Central memory CD8-positive, alpha-beta T cell (primary cell): ENCODE data around the gene RYK.
"Not testable (repeated sequence)": the region's sequence is repeated elsewhere in the genome, so short reads cannot be mapped to it uniquely, and the experiment has no call there.

Source experiments
- ATAC-seq: fragments of 150-1000 bp; cut with Tn5 transposase; replicated peaks from 2 replicates; pipeline ENCODE4 v1.10.0; 2022; ENCODE audit warnings: mild to moderate bottlenecking, moderate FRiP score, moderate number of reproducible peaks; ENCODE audit not compliant: poor library complexity, severe bottlenecking; ENCODE audit errors: extremely low read depth
- DNase-seq, 2 donors: peaks; one replicate each; pipeline ENCODE4 v3.0.0; 2021; ENCODE audit warnings: low spot score in 2 of 2
- H3K27ac Mint-ChIP-seq: one replicate; pipeline ENCODE4 v1.8.0; 2022; ENCODE audit warnings: low read depth, mild to moderate bottlenecking, moderate library complexity, mixed read lengths
- H3K27me3 Mint-ChIP-seq: one replicate; pipeline ENCODE4 v1.8.0; 2022; ENCODE audit warnings: mixed read lengths
- H3K36me3 Mint-ChIP-seq: one replicate; pipeline ENCODE4 v1.8.0; 2022; ENCODE audit warnings: mild to moderate bottlenecking, moderate library complexity, mixed read lengths; ENCODE audit not compliant: insufficient read depth
- H3K4me1 Mint-ChIP-seq: one replicate; pipeline ENCODE4 v1.8.0; 2022; ENCODE audit warnings: mixed read lengths
- H3K4me3 Mint-ChIP-seq: one replicate; pipeline ENCODE4 v1.8.0; 2022; ENCODE audit warnings: mild to moderate bottlenecking, moderate library complexity, mixed read lengths
- H3K9me3 Mint-ChIP-seq: one replicate; pipeline ENCODE4 v1.8.0; 2022; ENCODE audit warnings: mixed read lengths

RYK gene

GRCh38 chr3:134229038-134229437 is 21.6 kb downstream of the RYK start:
- Mint-ChIP-seq H3K36me3 (peaks cover 1% of the 10 kb centered on the region), H3K9me3 (no peaks in the 10 kb centered on the region), H3K27me3 (no peaks in the 10 kb centered on the region), H3K27ac (peak overlapping the region; percentile 11), H3K4me3 (no peak overlapping the region), H3K4me1 (peaks cover 45% of the 10 kb centered on the region)
- DNase-seq (no peak), ATAC-seq (no peak)

GRCh38 chr3:134228479-134228878 is 22.2 kb downstream of the RYK start:
- Mint-ChIP-seq H3K27ac (no peak overlapping the region), H3K4me1 (peaks cover 51% of the 10 kb centered on the region), H3K36me3 (peaks cover 1% of the 10 kb centered on the region), H3K27me3 (no peaks in the 10 kb centered on the region), H3K9me3 (no peaks in the 10 kb centered on the region), H3K4me3 (no peak overlapping the region)
- DNase-seq (no peak), ATAC-seq (no peak)

GRCh38 chr3:134228035-134228434 is 22.6 kb downstream of the RYK start:
- Mint-ChIP-seq H3K36me3 (peaks cover 1% of the 10 kb centered on the region), H3K27me3 (no peaks in the 10 kb centered on the region), H3K4me3 (no peak overlapping the region), H3K9me3 (no peaks in the 10 kb centered on the region), H3K27ac (no peak overlapping the region), H3K4me1 (peaks cover 55% of the 10 kb centered on the region)
- no peak for ATAC-seq
- DNase-seq: no peak

- not testable (repeated sequence) for H3K9me3 Mint-ChIP-seq, H3K36me3 Mint-ChIP-seq, DNase-seq, H3K27me3 Mint-ChIP-seq, H3K4me3 Mint-ChIP-seq, ATAC-seq, H3K27ac Mint-ChIP-seq
- peaks cover 36% of the 10 kb centered on the region for H3K4me1 Mint-ChIP-seq
Measured at GRCh38 chr3:134224796-134225156, 25.9 kb downstream of the RYK start.

GRCh38 chr3:134222835-134223234 is 27.8 kb downstream of the RYK start:
- H3K9me3 Mint-ChIP-seq: no peaks in the 10 kb centered on the region
- no peak overlapping the region for H3K27ac Mint-ChIP-seq
- peaks cover 25% of the 10 kb centered on the region for H3K4me1 Mint-ChIP-seq
- ATAC-seq (no peak), DNase-seq (no peak)
- no peak overlapping the region for H3K4me3 Mint-ChIP-seq
- H3K36me3 Mint-ChIP-seq: peaks cover 9% of the 10 kb centered on the region
- no peaks in the 10 kb centered on the region for H3K27me3 Mint-ChIP-seq

- ATAC-seq (no peak), DNase-seq (no peak)
- H3K4me3 Mint-ChIP-seq: no peak overlapping the region
- no peak overlapping the region for H3K27ac Mint-ChIP-seq
- no peaks in the 10 kb centered on the region for H3K27me3 Mint-ChIP-seq
- H3K36me3 Mint-ChIP-seq: peaks cover 8% of the 10 kb centered on the region
- peaks cover 37% of the 10 kb centered on the region for H3K4me1 Mint-ChIP-seq
- no peaks in the 10 kb centered on the region for H3K9me3 Mint-ChIP-seq
Measured at GRCh38 chr3:134216851-134217250, 33.8 kb downstream of the RYK start.

DNA sequence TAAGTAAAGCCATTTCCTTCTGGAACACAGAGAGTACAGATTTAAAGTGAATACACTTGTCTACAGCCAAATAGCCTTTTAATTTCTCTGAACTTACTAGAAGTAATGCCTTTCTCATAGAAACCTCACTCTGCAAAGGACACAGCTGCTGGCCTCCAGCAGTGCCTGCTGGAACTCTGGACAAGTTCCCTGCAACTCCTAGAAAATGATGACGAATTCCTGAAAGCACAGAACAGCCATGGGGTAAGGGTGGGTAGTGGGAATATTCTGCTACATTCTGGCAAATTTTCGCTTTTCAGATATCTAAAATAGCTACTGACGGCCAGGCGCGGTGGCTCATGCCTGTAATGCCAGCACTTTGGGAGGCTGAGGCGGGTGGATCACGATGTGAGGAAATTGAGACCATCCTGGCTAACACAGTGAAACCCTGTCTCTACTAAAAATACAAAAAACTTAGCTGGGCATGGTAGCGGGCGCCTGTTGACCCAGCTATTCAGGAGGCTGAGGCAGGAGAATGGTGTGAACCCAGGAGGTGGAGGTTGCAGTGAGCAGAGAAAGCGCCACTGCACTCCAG is 34.4 kb downstream of the RYK start:
- H3K27me3 Mint-ChIP-seq: no peaks in the 10 kb centered on the region
- no peak overlapping the region for H3K4me3 Mint-ChIP-seq
- no peaks in the 10 kb centered on the region for H3K9me3 Mint-ChIP-seq
- DNase-seq (no peak), ATAC-seq (no peak)
- H3K36me3 Mint-ChIP-seq: peaks cover 6% of the 10 kb centered on the region
- no peak overlapping the region for H3K27ac Mint-ChIP-seq
- peaks cover 37% of the 10 kb centered on the region for H3K4me1 Mint-ChIP-seq

- Mint-ChIP-seq H3K4me3 (no peak overlapping the region), H3K4me1 (peaks cover 45% of the 10 kb centered on the region), H3K27ac (no peak overlapping the region), H3K36me3 (peaks cover 11% of the 10 kb centered on the region), H3K27me3 (no peaks in the 10 kb centered on the region), H3K9me3 (no peaks in the 10 kb centered on the region)
- no peak for ATAC-seq
- no peak for DNase-seq
Measured at GRCh38 chr3:134214239-134214638, 36.4 kb downstream of the RYK start.

DNA sequence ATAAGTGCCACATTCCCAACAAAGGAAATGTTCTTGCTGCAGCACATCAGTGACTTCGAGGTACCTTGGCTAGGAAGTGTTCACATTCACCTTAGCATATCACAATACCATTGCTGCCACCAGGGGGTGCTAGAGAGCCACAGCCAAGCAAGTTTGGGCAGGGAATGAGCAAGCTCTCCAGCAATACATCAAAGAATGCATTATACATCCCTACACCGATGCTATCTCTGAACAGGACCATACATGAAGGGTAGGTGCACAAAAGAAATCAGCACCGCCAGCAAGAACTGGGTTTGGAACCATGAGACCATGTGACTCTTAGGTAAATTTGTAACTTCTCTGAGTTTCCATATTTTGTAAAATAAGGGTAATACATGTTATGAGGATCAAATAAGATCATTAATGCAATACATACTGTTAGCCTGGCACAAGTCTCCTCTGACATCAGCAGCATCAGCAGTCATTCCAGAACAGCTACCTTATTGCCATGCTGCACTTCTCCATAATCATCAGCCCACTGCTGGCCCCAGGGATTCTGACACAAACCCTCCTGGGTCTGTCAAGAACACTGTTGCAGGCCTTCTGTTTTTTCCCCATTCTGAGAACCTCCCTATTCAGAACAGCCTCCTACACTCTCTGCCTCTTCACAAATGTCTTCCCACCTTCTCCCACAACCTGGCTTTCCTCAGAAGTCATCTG is 37.5 kb downstream of the RYK start:
- Mint-ChIP-seq H3K4me1 (peaks cover 40% of the 10 kb centered on the region), H3K9me3 (no peaks in the 10 kb centered on the region), H3K27me3 (no peaks in the 10 kb centered on the region), H3K27ac (no peak overlapping the region), H3K36me3 (peaks cover 12% of the 10 kb centered on the region), H3K4me3 (no peak overlapping the region)
- ATAC-seq (peak; percentile 85), DNase-seq (peak; percentile 66 to 86)

DNA sequence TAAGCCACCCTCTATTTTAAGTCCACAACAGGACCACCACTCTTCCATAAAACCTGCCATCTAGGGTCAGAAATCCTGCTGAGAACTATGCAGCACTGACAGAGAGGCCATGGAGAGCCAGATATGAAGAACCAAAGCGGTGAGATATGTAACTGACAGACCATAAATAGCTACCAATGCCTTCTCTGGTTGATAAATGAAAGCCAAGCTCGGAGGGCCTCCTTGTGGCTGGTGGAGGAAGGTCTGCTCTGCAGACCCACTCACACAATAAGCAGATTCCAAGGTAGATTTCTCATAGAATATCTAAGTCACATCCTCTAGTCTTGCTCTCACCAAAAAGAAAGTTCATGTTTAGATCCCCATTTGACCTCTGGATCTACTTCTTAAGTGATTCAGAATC is 38.9 kb downstream of the RYK start:
- no peaks in the 10 kb centered on the region for H3K9me3 Mint-ChIP-seq
- ATAC-seq (no peak), DNase-seq (no peak)

GRCh38 chr3:134205451-134205850 is 45.2 kb downstream of the RYK start:
- H3K27me3 Mint-ChIP-seq: no peaks in the 10 kb centered on the region
- DNase-seq (no peak), ATAC-seq (no peak)
- peaks cover 27% of the 10 kb centered on the region for H3K36me3 Mint-ChIP-seq
- no peak overlapping the region for H3K27ac Mint-ChIP-seq
- no peaks in the 10 kb centered on the region for H3K9me3 Mint-ChIP-seq
- H3K4me1 Mint-ChIP-seq: peaks cover under 1% of the 10 kb centered on the region
- H3K4me3 Mint-ChIP-seq: no peak overlapping the region

More for the DNA sequence above, 38.9 kb downstream of the RYK start:
- peaks cover 31% of the 10 kb centered on the region for H3K4me1 Mint-ChIP-seq
- H3K36me3 Mint-ChIP-seq: peaks cover 12% of the 10 kb centered on the region
- H3K27me3 Mint-ChIP-seq: no peaks in the 10 kb centered on the region
- H3K27ac Mint-ChIP-seq: no peak overlapping the region
- H3K4me3 Mint-ChIP-seq: no peak overlapping the region

DNA sequence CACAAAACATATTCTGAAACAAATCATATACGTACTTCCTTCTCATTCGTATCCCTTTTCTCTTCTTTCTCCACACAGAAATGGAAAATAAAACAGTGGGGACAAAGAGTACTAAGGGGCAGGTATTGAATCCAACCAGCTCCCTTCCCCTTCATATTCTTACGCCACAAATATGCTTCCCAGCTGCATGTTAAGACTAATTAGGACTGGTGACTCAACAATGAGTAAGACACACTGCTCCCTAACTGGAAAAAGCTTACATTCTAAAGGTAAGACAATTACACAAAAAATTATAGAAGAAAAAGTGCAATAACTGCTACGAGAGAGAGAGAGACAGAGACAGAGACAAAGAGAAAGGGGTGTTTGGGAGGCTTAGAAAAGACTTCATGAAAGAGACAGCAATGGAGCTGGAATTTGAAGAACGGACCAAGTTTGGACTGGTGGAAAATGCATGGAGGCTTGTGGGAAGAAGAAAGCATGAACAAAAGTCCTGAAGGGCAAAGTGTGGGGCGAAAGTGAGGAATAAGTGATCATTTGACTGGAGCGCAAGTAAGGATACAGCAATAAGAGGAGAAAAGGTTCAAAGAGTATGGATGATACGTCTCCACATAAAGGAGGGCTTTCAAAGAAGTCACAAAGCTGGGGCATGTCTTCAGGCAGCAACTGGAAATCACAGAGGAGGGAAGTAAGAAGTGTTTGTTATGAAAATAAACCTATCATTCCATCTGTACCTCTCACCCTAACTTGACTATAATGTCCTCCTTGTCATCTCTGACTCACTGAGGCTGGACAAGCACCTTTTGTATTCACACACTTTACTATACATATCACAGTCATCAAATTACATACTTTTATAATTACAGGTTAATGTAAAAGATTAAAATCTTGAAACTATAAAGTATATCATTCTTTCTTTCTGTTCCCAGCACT is 49.2 kb downstream of the RYK start:
- Mint-ChIP-seq H3K27me3 (no peaks in the 10 kb centered on the region), H3K36me3 (peaks cover 27% of the 10 kb centered on the region), H3K27ac (no peak overlapping the region), H3K4me3 (no peak overlapping the region), H3K4me1 (no peaks in the 10 kb centered on the region), H3K9me3 (no peaks in the 10 kb centered on the region)
- no peak for ATAC-seq
- no peak for DNase-seq

GRCh38 chr3:134199880-134200279 is 50.8 kb downstream of the RYK start:
- H3K9me3 Mint-ChIP-seq, H3K27ac Mint-ChIP-seq, DNase-seq, ATAC-seq, H3K4me1 Mint-ChIP-seq, H3K4me3 Mint-ChIP-seq, H3K27me3 Mint-ChIP-seq: not testable (repeated sequence)
- H3K36me3 Mint-ChIP-seq: peaks cover 31% of the 10 kb centered on the region
